SKM-1 (cell line): ENCODE data around the gene CCDC142.
"Not testable (repeated sequence)": the region's sequence is repeated elsewhere in the genome, so short reads cannot be mapped to it uniquely, and the experiment has no call there.

Experiments used
- DNase-seq: peaks from one replicate; lab custom pipeline; 2025; ENCODE audit not compliant: unreplicated experiment; lab: John Stamatoyannopoulos, UW

CCDC142 gene

GRCh38 chr2:74442483-74443297 lies 40.1 kb downstream of the CCDC142 start:
- not testable (repeated sequence) for DNase-seq

- no peak for DNase-seq
Observed at GRCh38 chr2:74441690-74442482, 40.9 kb downstream of the CCDC142 start, which contains the start of gene RTKN. Gene RTKN (minus strand): TSS chr2:74441937. CDS start chr2:74441816, 121 bp downstream.

- no peak for DNase-seq
Observed at GRCh38 chr2:74441170-74441689, 41.6 kb downstream of the CCDC142 start.

- DNase-seq: peak; percentile 33
Observed at GRCh38 chr2:74440378-74441169, 42.2 kb downstream of the CCDC142 start.

GRCh38 chr2:74439803-74440377 lies 42.9 kb downstream of the CCDC142 start:
- no peak for DNase-seq

- no peak for DNase-seq
Observed at GRCh38 chr2:74439373-74439772, 43.4 kb downstream of the CCDC142 start.

- DNase-seq: no peak
Observed at GRCh38 chr2:74438248-74438647, 44.5 kb downstream of the CCDC142 start.

GRCh38 chr2:74436848-74437695 lies 45.7 kb downstream of the CCDC142 start:
- no peak for DNase-seq

- DNase-seq: no peak
Observed at GRCh38 chr2:74436111-74436805, 46.5 kb downstream of the CCDC142 start.

GRCh38 chr2:74430502-74430901 lies 52.3 kb downstream of the CCDC142 start:
- DNase-seq: no peak

GRCh38 chr2:74429487-74430451 lies 53.0 kb downstream of the CCDC142 start:
- no peak for DNase-seq

- no peak for DNase-seq
Observed at GRCh38 chr2:74428675-74429074, 54.1 kb downstream of the CCDC142 start.

- DNase-seq: no peak
Observed at GRCh38 chr2:74427551-74427950, 55.2 kb downstream of the CCDC142 start.

- no peak for DNase-seq
Observed at GRCh38 chr2:74426181-74426758, 56.5 kb downstream of the CCDC142 start.

- no peak for DNase-seq
Observed at GRCh38 chr2:74425523-74425922, 57.3 kb downstream of the CCDC142 start.

- DNase-seq: no peak
Observed at GRCh38 chr2:74424995-74425406, 57.8 kb downstream of the CCDC142 start.

GRCh38 chr2:74424139-74424992 lies 58.4 kb downstream of the CCDC142 start:
- no peak for DNase-seq
